PC-3 (cell line): ENCODE results near the gene WDR53.

Source experiments
- CTCF ChIP-seq: fragments of 300-600 bp; sonication (generic); conservative IDR thresholded peaks from 2 replicates; pipeline ENCODE4 v1.5.1; 2017; ENCODE audit warnings: antibody characterized with exemption, low read depth, mild to moderate bottlenecking, low read length
- EZH2 ChIP-seq: fragments of 300-600 bp; sonication (generic); IDR thresholded peaks from one replicate; pipeline ENCODE4 v1.6.1; 2017; ENCODE audit warnings: antibody characterized with exemption, mild to moderate bottlenecking, low read length; ENCODE audit not compliant: unreplicated experiment

- TF ChIP-seq CTCF: no peak
- no peak for TF ChIP-seq EZH2
Measured at GRCh38 chr3:196590279-196590678, 21.9 kb upstream of the WDR53 start.
